ENCODE data around the gene IGHMBP2.

IGHMBP2 gene

DNA sequence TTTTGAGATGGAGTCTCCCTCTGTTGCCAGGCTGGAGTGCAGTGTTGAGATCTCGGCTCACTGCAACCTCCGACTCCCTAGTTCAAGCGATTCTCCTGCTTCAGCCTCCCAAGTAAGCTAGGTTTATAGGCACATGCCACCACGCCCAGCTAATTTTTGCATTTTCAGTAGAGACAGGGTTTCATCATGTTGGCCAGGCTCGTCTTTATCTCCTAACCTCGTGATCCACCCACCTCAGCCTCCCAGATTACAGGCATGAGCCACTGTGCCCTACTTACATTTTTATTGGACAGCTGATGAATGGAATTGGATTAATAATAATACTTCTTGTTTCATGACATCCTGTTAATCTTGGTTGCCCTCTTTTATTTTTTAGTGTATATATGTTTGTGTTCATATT is 80.1 kb downstream of the IGHMBP2 start:
- DNase-seq (ENCODE audit: insufficient read length): no peak
- FAIRE-seq: no peak

DNA sequence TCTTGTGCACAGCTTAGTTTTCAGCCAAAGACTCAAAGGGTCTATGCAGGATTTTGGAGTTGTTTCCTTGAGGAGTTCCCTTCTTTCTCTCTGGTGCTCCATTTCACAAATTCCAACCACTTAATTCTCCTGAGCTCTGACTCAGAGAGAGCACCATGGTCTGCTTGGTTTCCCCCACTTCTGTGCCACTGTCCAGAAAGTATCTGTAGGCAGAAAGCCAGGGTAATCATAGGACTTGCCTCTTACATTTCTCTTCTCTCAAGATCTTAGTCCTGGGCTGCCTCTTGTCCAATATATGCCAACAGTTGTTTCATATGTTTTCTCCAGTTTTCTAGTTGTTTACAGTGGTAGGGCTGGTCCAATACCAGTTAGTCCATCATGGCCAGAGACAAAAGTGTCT is 83.5 kb downstream of the IGHMBP2 start:
- no peak for TF ChIP-seq POLR2A (IDR thresholded peaks at IDR 0.05; ENCODE audit: low read depth, low read length)
- TF ChIP-seq TAF1 (IDR thresholded peaks at IDR 0.05; ENCODE audit: borderline replicate concordance, low read depth, low read length): no peak
- no peak for TF ChIP-seq POLR2AphosphoS5 (IDR thresholded peaks at IDR 0.05; ENCODE audit: low read depth, low read length)
- FAIRE-seq (no peak), DNase-seq (ENCODE audit: insufficient read length) (no peak)

More for the DNA sequence above, 80.1 kb downstream of the IGHMBP2 start:
- no peak for TF ChIP-seq TAF1 (IDR thresholded peaks at IDR 0.05; ENCODE audit: borderline replicate concordance, low read depth, low read length)
- TF ChIP-seq POLR2A (IDR thresholded peaks at IDR 0.05; ENCODE audit: low read depth, low read length): no peak
- no peak for TF ChIP-seq POLR2AphosphoS5 (IDR thresholded peaks at IDR 0.05; ENCODE audit: low read depth, low read length)

DNA sequence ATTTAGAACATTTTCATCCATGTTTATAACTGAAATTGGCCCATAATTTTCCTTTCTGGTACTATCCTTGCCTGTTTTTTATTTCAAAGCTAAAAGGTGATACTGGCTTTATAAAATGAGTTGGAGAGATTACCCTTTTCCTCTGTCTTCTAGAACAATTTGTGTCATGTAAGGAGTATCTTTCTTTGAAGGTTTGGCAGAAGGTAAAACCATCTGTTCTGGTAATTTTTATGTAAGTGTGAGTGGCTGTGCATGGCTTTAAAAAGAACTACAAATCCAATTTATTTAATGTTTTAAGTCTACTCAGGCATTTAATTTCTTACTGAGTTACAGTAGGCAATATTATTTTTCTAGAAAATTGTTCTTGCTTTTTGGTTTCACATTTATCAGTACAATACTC is 84.8 kb downstream of the IGHMBP2 start:
- FAIRE-seq: no peak
- TF ChIP-seq TAF1 (IDR thresholded peaks at IDR 0.05; ENCODE audit: borderline replicate concordance, low read depth, low read length) (no peak), POLR2AphosphoS5 (IDR thresholded peaks at IDR 0.05; ENCODE audit: low read depth, low read length) (no peak), POLR2A (IDR thresholded peaks at IDR 0.05; ENCODE audit: low read depth, low read length) (no peak)
- DNase-seq (ENCODE audit: insufficient read length): no peak

Measured in GM12892 (cell line).